K562 (cell line): ENCODE measurements around the gene FSCN2. TPM values are rescaled to one million over a fixed set of nuclear protein-coding genes. Genes with fewer than 3 reads are reported as not detected.

Experiments used
- ATAC-seq: fragments of 200-7000 bp; cut with Tn5 transposase; 3 replicates; pipeline ENCODE4 v1.9.1; 2020; ENCODE audit warnings: moderate library complexity
- BruUV-seq: library from RNA; stranded (reverse); fragments of 400-500 nt; replicated peaks from 2 replicates; lab custom pipeline; 2021; lab: Mats Ljungman, UMichigan
- CTCF ChIA-PET: fragments of 300-600 bp; formaldehyde crosslinking; extraction: SDS; loops from one replicate; lab custom pipeline; 2021; ENCODE audit warnings: low intra/inter-chr PET ratio; lab: Yijun Ruan, JAX
- POLR2A ChIA-PET: fragments of 300-600, 350-650 bp; sonication (Branson Sonifier 250); formaldehyde crosslinking; extraction: SDS; loops from one replicate; lab custom pipeline; 2021; ENCODE audit warnings: antibody characterized with exemption, inconsistent platforms; lab: Yijun Ruan, JAX
- DNase-seq, 4 experiments: peaks; one replicate each; pipeline versions ENCODE4 v3.0.0 to v3.0.0-alpha.2; 2011 to 2018; ENCODE audit warnings: low spot score in 3 of 4, mixed read lengths in 3 of 4; ENCODE audit errors: extremely low read depth in 1 of 4
- FAIRE-seq: peaks from 2 replicates; lab custom pipeline; 2011; peaks lifted over from hg19 to GRCh38; lab: Jason Lieb, UNC
- H2AFZ ChIP-seq: 2 replicates; pipeline ENCODE4 v1.6.0; 2011; ENCODE audit warnings: low read depth, low read length, control low read depth, inconsistent platforms
- H3K27ac ChIP-seq: fragments of 200-600 bp; 3 replicates; pipeline ENCODE4 v1.8.0; 2011; ENCODE audit warnings: low read depth, mild to moderate bottlenecking, control low read depth, inconsistent platforms, low read length, moderate library complexity, mixed read lengths; ENCODE audit errors: extremely low read depth
- H3K27me3 ChIP-seq, 2 experiments: fragments of 300-600 bp in 1 of 2; 2 replicates in 1 of 2; 3 replicates in 1 of 2; pipeline versions ENCODE4 v1.6.0 to v1.8.0; 2011; ENCODE audit warnings: inconsistent platforms in 2 of 2, low read length in 2 of 2, mild to moderate bottlenecking in 1 of 2, mixed read lengths in 1 of 2, moderate library complexity in 1 of 2; ENCODE audit not compliant: control insufficient read depth in 2 of 2, insufficient read depth in 2 of 2
- H3K36me3 ChIP-seq: fragments of 300-600 bp; 3 replicates; pipeline ENCODE4 v1.8.0; 2011; ENCODE audit warnings: mild to moderate bottlenecking, low read length, inconsistent platforms; ENCODE audit not compliant: control insufficient read depth, insufficient read depth
- H3K4me1 ChIP-seq, 2 experiments: fragments of 200-600 bp in 1 of 2; replicated peaks in 1 of 2; 2 replicates in 1 of 2; 3 replicates in 1 of 2; pipeline versions ENCODE4 v1.5.1 to v1.8.0; 2011; ENCODE audit warnings: inconsistent platforms in 2 of 2, low read length in 2 of 2, mild to moderate bottlenecking in 1 of 2, mixed read lengths in 1 of 2, moderate library complexity in 1 of 2; ENCODE audit not compliant: control insufficient read depth in 2 of 2, insufficient read depth in 2 of 2
- H3K4me2 ChIP-seq: 2 replicates; pipeline ENCODE4 v1.6.1; 2011; ENCODE audit warnings: low read length, control low read depth, inconsistent platforms, mixed read lengths; ENCODE audit not compliant: insufficient read depth
- H3K4me3 ChIP-seq: fragments of 200-600 bp; sonication (generic), shearing (Covaris generic); 2 replicates; pipeline ENCODE4 v1.5.1; 2016; ENCODE audit warnings: control low read depth, inconsistent platforms
- H3K79me2 ChIP-seq: fragments of 200-600 bp; 3 replicates; pipeline ENCODE4 v1.8.0; 2011; ENCODE audit warnings: low read length, inconsistent platforms; ENCODE audit not compliant: control insufficient read depth, insufficient read depth
- H3K9ac ChIP-seq, 2 experiments: 2 replicates each; pipeline versions ENCODE4 v1.6.0 to v1.6.1; 2011; ENCODE audit warnings: low read depth in 2 of 2, low read length in 2 of 2, control low read depth in 1 of 2, inconsistent platforms in 1 of 2, mild to moderate bottlenecking in 1 of 2, mixed read lengths in 1 of 2; ENCODE audit not compliant: insufficient read depth in 1 of 2
- H3K9me1 ChIP-seq: one replicate; pipeline ENCODE4 v1.6.0; 2011; ENCODE audit warnings: inconsistent platforms, mild to moderate bottlenecking, low read length, moderate library complexity; ENCODE audit not compliant: control insufficient read depth, insufficient read depth
- H3K9me3 ChIP-seq: replicated peaks from 2 replicates; pipeline ENCODE4 v1.5.1; 2011; ENCODE audit warnings: low read depth, low read length, inconsistent platforms; ENCODE audit not compliant: control insufficient read depth, insufficient read depth
- H4K20me1 ChIP-seq: replicated peaks from 2 replicates; pipeline ENCODE4 v1.6.1; 2011; ENCODE audit warnings: low read length, inconsistent platforms, mixed read lengths; ENCODE audit not compliant: control insufficient read depth, insufficient read depth
- NFIC ChIP-seq: fragments of 450-650 bp; IDR thresholded peaks from 2 replicates; pipeline ENCODE4 v1.6.1; 2017; ENCODE audit warnings: mild to moderate bottlenecking, inconsistent platforms
- RBFOX2 ChIP-seq: fragments of 200-400 bp; formaldehyde crosslinking; IDR thresholded peaks from 2 replicates; pipeline ENCODE4 v1.6.1; 2017; ENCODE audit warnings: low read depth, mild to moderate bottlenecking, low read length, moderate library complexity
- ZBTB33 ChIP-seq: sonication (generic); formaldehyde crosslinking; IDR thresholded peaks from 2 replicates; pipeline ENCODE4 v1.8.1; 2023; ENCODE audit warnings: mild to moderate bottlenecking, missing genetic modification reagents
- WGBS: fragments of 100-300 bp; shearing (Covaris generic); methylation state at CpG from one replicate; pipeline ENCODE4 v1.1.6; 2016; ENCODE audit warnings: low coverage, mixed read lengths; ENCODE audit not compliant: insufficient coverage; ENCODE audit errors: missing lambda C conversion rate; 5-methylcytosine and 5-hydroxymethylcytosine counted together
- in situ Hi-C: fragments of 300-500 bp; cut with MboI; formaldehyde crosslinking; loops from 4 replicates; pipeline ENCODE4 v1.15.0; 2018; ENCODE audit warnings: inconsistent platforms, mixed read lengths
- intact Hi-C: fragments of 100-400 bp; cut with micrococcal nuclease; formaldehyde crosslinking; loops from 2 replicates; pipeline ENCODE4 v1.14.2; 2022
- polyA plus RNA-seq, 8 experiments: library from polyadenylated mRNA; depleted of rRNA in 4 of 8; stranded (reverse) in 5 of 8; unstranded in 3 of 8; fragments of >200 nt; fragmentation: Nextera tagmentation in 2 of 8; fragmentation: Illumina TruSeq in 1 of 8; extraction: Ambion mirVana in 2 of 8; extraction: Trizol in 1 of 8; gene quantifications; 2 replicates each; pipeline versions ENCODE4 v1.2.1 to v1.2.3, GENCODE V29; 2011 to 2014; ENCODE audit warnings: inconsistent platforms in 1 of 8, missing spikeins in 1 of 8
- total RNA-seq, 7 experiments: library from RNA; depleted of rRNA in 6 of 7; stranded (reverse); fragments of >200 nt in 6 of 7; fragmentation: Illumina TruSeq in 2 of 7; extraction: Trizol in 2 of 7; gene quantifications; 2 replicates each; pipeline versions ENCODE4 v1.2.1 to v1.2.3, GENCODE V29; 2011 to 2021; ENCODE audit warnings: low replicate concordance in 1 of 7
- TF ChIP-seq, protein P1 (sequence below): fragments of 250-450 bp; sonication (Bioruptor Pico); IDR thresholded peaks from 2 replicates; pipeline ENCODE4 v1.4.0; 2020; ENCODE audit warnings: borderline replicate concordance

Gene FSCN2
- total and polyA plus RNA-seq, 9 of the 15 experiments (the other 6 are each of a cell fraction or from before 2014, with no cell fraction given) = 0.08 TPM; not detected in 8

DNA sequence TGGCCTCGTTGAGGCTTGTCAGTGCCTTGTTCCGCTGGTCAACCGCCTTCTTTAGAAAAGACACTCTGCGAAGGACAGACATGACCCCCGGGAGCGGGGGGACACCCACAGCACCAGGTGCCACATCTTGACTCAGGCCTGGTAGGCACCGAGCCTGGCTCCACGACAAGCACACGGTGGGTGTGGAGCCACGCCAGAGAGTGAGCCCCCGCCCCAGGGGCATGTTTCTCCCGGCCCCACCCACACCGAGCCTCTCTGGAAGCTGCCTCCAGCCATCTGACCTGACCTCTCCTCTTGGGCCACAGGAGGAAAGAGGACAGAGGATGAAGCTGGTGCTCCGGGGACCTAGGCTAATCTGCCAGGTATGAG is 19.4 kb downstream of the FSCN2 start:
- Histone ChIP-seq H4K20me1 (peaks cover 12% of the 10 kb centered on the region; the same call in 1 of the 2 replicates), H3K27ac (no peak overlapping the region), H2AFZ (no peak overlapping the region), H3K4me1 (peaks cover 8 to 44% of the 10 kb centered on the region in 2 experiments; a peak in 4 of 5 replicates), H3K9me3 (no peaks in the 10 kb centered on the region), H3K36me3 (peaks cover 82% of the 10 kb centered on the region), H3K9me1 (peaks cover 4% of the 10 kb centered on the region), H3K79me2 (peaks cover 35% of the 10 kb centered on the region), H3K9ac (peak overlapping the region in 1 of 2 experiments; percentile 20; a peak in 1 of 4 replicates), H3K4me3 (no peak overlapping the region), H3K4me2 (no peak overlapping the region), H3K27me3 (no peaks in the 10 kb centered on the region)
- ChIA-PET CTCF (no interaction called here), POLR2A (interaction anchor here (1.1 kb wide), 1 partner anchor 29 kb away, joined by 3 read pairs; no protein-coding TSS in a partner anchor)
- TF ChIP-seq RBFOX2 = peak; percentile 38; the same call in 1 of the 2 replicates
- TF ChIP-seq, protein P1, sequence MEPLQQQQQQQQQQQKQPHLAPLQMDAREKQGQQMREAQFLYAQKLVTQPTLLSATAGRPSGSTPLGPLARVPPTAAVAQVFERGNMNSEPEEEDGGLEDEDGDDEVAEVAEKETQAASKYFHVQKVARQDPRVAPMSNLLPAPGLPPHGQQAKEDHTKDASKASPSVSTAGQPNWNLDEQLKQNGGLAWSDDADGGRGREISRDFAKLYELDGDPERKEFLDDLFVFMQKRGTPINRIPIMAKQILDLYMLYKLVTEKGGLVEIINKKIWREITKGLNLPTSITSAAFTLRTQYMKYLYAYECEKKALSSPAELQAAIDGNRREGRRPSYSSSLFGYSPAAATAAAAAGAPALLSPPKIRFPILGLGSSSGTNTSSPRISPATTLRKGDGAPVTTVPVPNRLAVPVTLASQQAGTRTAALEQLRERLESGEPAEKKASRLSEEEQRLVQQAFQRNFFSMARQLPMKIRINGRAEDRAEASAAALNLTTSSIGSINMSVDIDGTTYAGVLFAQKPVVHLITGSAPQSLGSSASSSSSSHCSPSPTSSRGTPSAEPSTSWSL (CRISPR knock-in tag) = no peak
- 88% methylated on average over 12 of the region's 14 CpGs for WGBS
- no peak for DNase-seq
- BruUV-seq = no TSS peak
- intact Hi-C loops (no loop called here), in situ Hi-C loops (no loop called here)
- ATAC-seq = no peak
- no peak for FAIRE-seq

- ChIA-PET CTCF (no interaction called here), POLR2A (no interaction called here)
- FAIRE-seq = no peak
- Histone ChIP-seq H3K36me3 (peaks cover 67% of the 10 kb centered on the region), H3K79me2 (peaks cover 37% of the 10 kb centered on the region), H3K9me1 (peaks cover 4% of the 10 kb centered on the region), H4K20me1 (peaks cover 12% of the 10 kb centered on the region; the same call in 1 of the 2 replicates), H3K27me3 (no peaks in the 10 kb centered on the region), H3K4me2 (no peak overlapping the region), H2AFZ (no peak overlapping the region), H3K4me3 (no peak overlapping the region), H3K9me3 (no peaks in the 10 kb centered on the region), H3K4me1 (peaks cover 18 to 58% of the 10 kb centered on the region in 2 experiments; a peak in 4 of 5 replicates), H3K9ac (peak overlapping the region in 1 of 2 experiments; percentile 24; a peak in 2 of 4 replicates), H3K27ac (no peak overlapping the region)
- BruUV-seq = no TSS peak
- 96% methylated on average over 11 of the region's 16 CpGs for WGBS
- intact Hi-C loops (no loop called here), in situ Hi-C loops (no loop called here)
- no peak for ATAC-seq
- no peak for DNase-seq
- TF ChIP-seq NFIC = peak; percentile 56; the same call in 1 of the 2 replicates
- TF ChIP-seq ZBTB33 (CRISPR knock-in tag) = peak; percentile 40; the same call in 1 of the 2 replicates
These were observed 20.9 kb downstream of the FSCN2 start for GRCh38 chr17:81549031-81549557.
